Neural cell (in vitro differentiated cells): ENCODE results near the gene SLC37A2. TPM values are rescaled to one million over a fixed set of nuclear protein-coding genes. Genes with fewer than 3 reads are reported as not detected.
A peak's percentile ranks its signal among the peaks of the same experiment; 100 is the strongest.

ENCODE experiments used
- H2AFZ ChIP-seq: fragments of 200-600, 300-800 bp; sonication (generic), shearing (Covaris generic); 2 replicates; pipeline ENCODE4 v1.6.0; 2014; ENCODE audit warnings: low read depth, mild to moderate bottlenecking, antibody characterized with exemption, low read length, moderate library complexity
- H3F3A ChIP-seq: fragments of 200-600 bp; shearing (Covaris generic); 2 replicates; pipeline ENCODE4 v1.6.1; 2016; ENCODE audit warnings: mild to moderate bottlenecking, moderate library complexity, mixed read lengths, antibody characterized with exemption, low read length; ENCODE audit not compliant: insufficient read depth, poor library complexity, severe bottlenecking
- H3K27ac ChIP-seq: fragments of 200-600, 300-800 bp; sonication (generic), shearing (Covaris generic); 2 replicates; pipeline ENCODE4 v1.5.1; 2014; ENCODE audit warnings: mild to moderate bottlenecking, low read length, moderate library complexity
- H3K27me3 ChIP-seq: fragments of 300-800, 200-600 bp; sonication (generic), shearing (Covaris generic); 2 replicates; pipeline ENCODE4 v1.6.0; 2014; ENCODE audit warnings: mild to moderate bottlenecking, low read depth, low read length, moderate library complexity; ENCODE audit not compliant: insufficient read depth
- H3K36me3 ChIP-seq: fragments of 300-800, 200-600 bp; sonication (generic), shearing (Covaris generic); 2 replicates; pipeline ENCODE4 v1.5.1; 2014; ENCODE audit warnings: mild to moderate bottlenecking, antibody characterized with exemption, low read length, moderate library complexity; ENCODE audit not compliant: insufficient read depth
- H3K4me2 ChIP-seq: fragments of 300-800, 200-600 bp; sonication (generic), shearing (Covaris generic); 2 replicates; pipeline ENCODE4 v1.6.0; 2014; ENCODE audit warnings: mild to moderate bottlenecking, low read length
- H3K4me3 ChIP-seq: fragments of 300-800, 200-600 bp; sonication (generic), shearing (Covaris generic); 2 replicates; pipeline ENCODE4 v1.5.1; 2014; ENCODE audit warnings: mild to moderate bottlenecking, low read length, moderate library complexity
- H3K79me2 ChIP-seq: fragments of 200-600 bp; shearing (Covaris generic); replicated peaks from 2 replicates; pipeline ENCODE4 v1.6.0; 2014; ENCODE audit warnings: mild to moderate bottlenecking, low read length, moderate library complexity; ENCODE audit not compliant: insufficient read depth
- H3K9ac ChIP-seq: fragments of 300-800, 200-600 bp; sonication (generic), shearing (Covaris generic); 2 replicates; pipeline ENCODE4 v1.6.1; 2016; ENCODE audit warnings: mild to moderate bottlenecking, low read length, mixed read lengths
- H3K9me2 ChIP-seq: fragments of 200-600 bp; shearing (Covaris generic); 2 replicates; pipeline ENCODE4 v1.6.1; 2016; ENCODE audit warnings: mild to moderate bottlenecking, low read length, mixed read lengths; ENCODE audit not compliant: insufficient read depth
- H3K9me3 ChIP-seq: fragments of 200-600, 300-800 bp; sonication (generic), shearing (Covaris generic); 2 replicates; pipeline ENCODE4 v1.6.1; 2016; ENCODE audit warnings: mild to moderate bottlenecking, mixed run types, low read length, moderate library complexity, mixed read lengths
- H4K20me1 ChIP-seq: fragments of 200-600 bp; shearing (Covaris generic); 2 replicates; pipeline ENCODE4 v1.6.1; 2016; ENCODE audit warnings: mild to moderate bottlenecking, mixed run types; ENCODE audit not compliant: insufficient read depth
- CTCF ChIP-seq: fragments of 450-650 bp; IDR thresholded peaks from 2 replicates; pipeline ENCODE4 v1.5.1; 2014; ENCODE audit warnings: antibody characterized with exemption, mild to moderate bottlenecking, moderate library complexity; ENCODE audit not compliant: poor library complexity, severe bottlenecking
- EP300 ChIP-seq: fragments of 450-650 bp; conservative IDR thresholded peaks from 2 replicates; pipeline ENCODE4 v1.6.1; 2014; ENCODE audit warnings: antibody characterized with exemption, mild to moderate bottlenecking, moderate library complexity; ENCODE audit not compliant: poor library complexity, severe bottlenecking
- EZH2 ChIP-seq: fragments of 200-600, 300-800 bp; shearing (Covaris generic), sonication (generic); IDR thresholded peaks from 2 replicates; pipeline ENCODE4 v1.6.1; 2014; ENCODE audit warnings: antibody characterized with exemption, low read length, borderline replicate concordance, mild to moderate bottlenecking; ENCODE audit not compliant: insufficient read depth, poor library complexity, severe bottlenecking
- MXI1 ChIP-seq: fragments of 450-650 bp; conservative IDR thresholded peaks from 2 replicates; pipeline ENCODE4 v1.6.1; 2014; ENCODE audit warnings: antibody characterized with exemption, mild to moderate bottlenecking; ENCODE audit not compliant: poor library complexity, severe bottlenecking
- POLR2AphosphoS5 ChIP-seq: IDR thresholded peaks from 2 replicates; pipeline ENCODE4 v1.6.1; 2012
- RAD21 ChIP-seq: fragments of 450-650 bp; conservative IDR thresholded peaks from 2 replicates; pipeline ENCODE4 v1.6.1; 2014; ENCODE audit warnings: antibody characterized with exemption, mild to moderate bottlenecking, moderate library complexity
- REST ChIP-seq: IDR thresholded peaks from 2 replicates; pipeline ENCODE4 v1.6.1; 2012; ENCODE audit warnings: borderline replicate concordance
- SMC3 ChIP-seq: fragments of 450-650 bp; conservative IDR thresholded peaks from 2 replicates; pipeline ENCODE4 v1.6.1; 2014; ENCODE audit warnings: antibody characterized with exemption, mild to moderate bottlenecking, moderate library complexity; ENCODE audit not compliant: poor library complexity
- TAF1 ChIP-seq: IDR thresholded peaks from 2 replicates; pipeline ENCODE4 v1.6.1; 2012; ENCODE audit warnings: low read depth
- polyA plus RNA-seq: library from polyadenylated mRNA; depleted of rRNA; stranded (reverse); fragments of >200 nt; gene quantifications from 2 replicates; pipeline ENCODE4 v1.2.3, GENCODE V29; 2014

SLC37A2 gene
- polyA plus RNA-seq, 1 donor from 2014 or later, result 0.12 TPM

- Histone ChIP-seq H2AFZ (no peak overlapping the region), H3K9ac (no peak overlapping the region), H3K4me3 (no peak overlapping the region), H3K27me3 (no peaks in the 10 kb centered on the region), H3F3A (no peaks in the 10 kb centered on the region), H3K9me3 (no peaks in the 10 kb centered on the region), H3K36me3 (no peaks in the 10 kb centered on the region), H3K79me2 (no peaks in the 10 kb centered on the region), H3K4me2 (no peak overlapping the region), H4K20me1 (no peaks in the 10 kb centered on the region), H3K27ac (no peak overlapping the region), H3K9me2 (no peaks in the 10 kb centered on the region)
- TF ChIP-seq CTCF (peak; percentile 52), POLR2AphosphoS5 (no peak), MXI1 (no peak), SMC3 (peak; percentile 29), EZH2 (no peak)
Observed at GRCh38 chr11:125123947-125124617, 61.0 kb downstream of the SLC37A2 start.

- Histone ChIP-seq H3K79me2 (no peaks in the 10 kb centered on the region), H3K4me3 (no peak overlapping the region), H3K27ac (no peak overlapping the region), H3K9me3 (no peaks in the 10 kb centered on the region), H3K27me3 (no peaks in the 10 kb centered on the region), H3K9me2 (no peaks in the 10 kb centered on the region), H4K20me1 (no peaks in the 10 kb centered on the region), H3K36me3 (no peaks in the 10 kb centered on the region), H3K4me2 (no peak overlapping the region), H3F3A (no peaks in the 10 kb centered on the region), H2AFZ (no peak overlapping the region), H3K9ac (no peak overlapping the region)
- no peak for TF ChIP-seq SMC3
- TF ChIP-seq REST, result no peak
Observed at GRCh38 chr11:125124618-125124992, 61.5 kb downstream of the SLC37A2 start.

- Histone ChIP-seq H3K9me3 (no peaks in the 10 kb centered on the region), H4K20me1 (no peaks in the 10 kb centered on the region), H2AFZ (no peak overlapping the region), H3K4me2 (no peak overlapping the region), H3K79me2 (no peaks in the 10 kb centered on the region), H3F3A (no peaks in the 10 kb centered on the region), H3K27me3 (no peaks in the 10 kb centered on the region), H3K27ac (no peak overlapping the region), H3K36me3 (no peaks in the 10 kb centered on the region), H3K9me2 (no peaks in the 10 kb centered on the region), H3K4me3 (no peak overlapping the region), H3K9ac (no peak overlapping the region)
- TF ChIP-seq TAF1 (no peak), EZH2 (no peak), CTCF (no peak), EP300 (no peak), SMC3 (no peak), REST (no peak), RAD21 (no peak), MXI1 (no peak), POLR2AphosphoS5 (no peak)
Observed at GRCh38 chr11:125128450-125128849, 65.3 kb downstream of the SLC37A2 start.
